ENCODE results near the gene SLC25A42. TPM values are rescaled to one million over a fixed set of nuclear protein-coding genes. Genes with fewer than 3 reads are reported as not detected.

Gene SLC25A42
- total and polyA plus RNA-seq, 2 donors (not counting 1 experiment from before 2014, with no cell fraction given): 36.5 to 83.9 TPM

- intact Hi-C loops (cut with micrococcal nuclease): loop anchor here (5.0 kb wide), 1 partner anchor 512 kb away; the partner anchor contains the start of gene ELL
- peak overlapping the region; percentile 68 to 84 (median 74) for H3K4me3 ChIP-seq (ENCODE audit: control extremely low read depth in 1 of 5, extremely low read depth in 1 of 5, insufficient read depth in 1 of 5, low read depth in 2 of 5, low read length in 4 of 5)
- peak overlapping the region; percentile 74 for H2AFZ ChIP-seq (ENCODE audit: insufficient read depth, low read depth, low read length, poor library complexity, severe bottlenecking)
- peaks cover 18 to 28% of the 10 kb centered on the region in 2 donors for H3K4me1 ChIP-seq (ENCODE audit: control insufficient read depth in 2 of 2, insufficient read depth in 2 of 2, low read length in 2 of 2)
- peaks cover 2 to 3% of the 10 kb centered on the region in 2 experiments for H3K36me3 ChIP-seq (replicated peaks in 1 of 2; ENCODE audit: control extremely low read depth in 1 of 2, control insufficient read depth in 1 of 2, extremely low read depth in 1 of 2, insufficient read depth in 2 of 2, low read length in 1 of 2)
- peaks cover 84% of the 10 kb centered on the region for H3K79me2 ChIP-seq (ENCODE audit: control insufficient read depth, insufficient read depth, low read length)
- ChIA-PET POLR2A (no interaction called here), CTCF (no interaction called here)
- WGBS (ENCODE audit: insufficient coverage): 5% methylated on average over 10 of the region's 10 CpGs
- TF ChIP-seq CTCF (IDR thresholded peaks at IDR 0.05) (no peak), EZH2 (IDR thresholded peaks at IDR 0.05; ENCODE audit: borderline replicate concordance, insufficient read depth, low read depth, low read length, poor library complexity, severe bottlenecking) (no peak)
- Mint-ChIP-seq H3K4me3 (peak overlapping the region; percentile 85), H3K27me3 (no peaks in the 10 kb centered on the region), H3K27ac (peak overlapping the region; percentile 90), H3K9me3 (ENCODE audit: insufficient read depth) (no peaks in the 10 kb centered on the region), H3K4me1 (peaks cover 26% of the 10 kb centered on the region)
- peaks cover 28% of the 10 kb centered on the region for H4K20me1 ChIP-seq (ENCODE audit: control insufficient read depth, insufficient read depth, low read length, poor library complexity, severe bottlenecking)
- peak overlapping the region; percentile 95 for H3K4me2 ChIP-seq (replicated peaks; ENCODE audit: low read depth, low read length, poor library complexity, severe bottlenecking)
- peak overlapping the region; percentile 87 for H3K9ac ChIP-seq (ENCODE audit: low read length)
- no peaks in the 10 kb centered on the region for H3K9me3 ChIP-seq (ENCODE audit: control extremely low read depth in 1 of 3, control insufficient read depth in 2 of 3, insufficient read depth in 1 of 3, low read length in 2 of 3)
- H3K27ac ChIP-seq (ENCODE audit: low read length in 2 of 2): peak overlapping the region; percentile 62 to 65
- ATAC-seq (ENCODE audit: low read depth): no peak
- peak; percentile 73 for DNase-seq
- no peaks in the 10 kb centered on the region for H3K27me3 ChIP-seq (replicated peaks in 1 of 4; ENCODE audit: control extremely low read depth in 1 of 4, control insufficient read depth in 3 of 4, insufficient read depth in 4 of 4, low read length in 3 of 4)
These were observed 29.6 kb upstream of the SLC25A42 start for GRCh38 chr19:19034204-19034624.

- POLR2A ChIA-PET: interaction anchor here (0.6 to 0.7 kb wide), 3 partner anchors 9 to 692 kb away, joined by 3 to 9 read pairs (median 5); no protein-coding TSS in a partner anchor
- peaks cover 10 to 22% of the 10 kb centered on the region in 2 experiments for H3K36me3 ChIP-seq (replicated peaks in 1 of 2; ENCODE audit: control extremely low read depth in 1 of 2, control insufficient read depth in 1 of 2, extremely low read depth in 1 of 2, insufficient read depth in 2 of 2, low read length in 1 of 2)
These were observed 23.9 kb upstream of the SLC25A42 start for GRCh38 chr19:19039901-19040300.

More at GRCh38 chr19:19039901-19040300, 23.9 kb upstream of the SLC25A42 start:
- Mint-ChIP-seq H3K4me1 (peaks cover 19% of the 10 kb centered on the region), H3K9me3 (ENCODE audit: insufficient read depth) (no peaks in the 10 kb centered on the region), H3K4me3 (peak overlapping the region; percentile 29), H3K27me3 (no peaks in the 10 kb centered on the region), H3K27ac (peak overlapping the region; percentile 83)
- CTCF ChIA-PET: interaction anchor here (0.7 to 2.4 kb wide), 3 partner anchors 11 to 99 kb away, joined by 3 to 5 read pairs (median 3); no protein-coding TSS in a partner anchor
- peak overlapping the region; percentile 33 for H3K4me2 ChIP-seq (replicated peaks; ENCODE audit: low read depth, low read length, poor library complexity, severe bottlenecking)
- H3K27me3 ChIP-seq (replicated peaks in 1 of 4; ENCODE audit: control extremely low read depth in 1 of 4, control insufficient read depth in 3 of 4, insufficient read depth in 4 of 4, low read length in 3 of 4): no peaks in the 10 kb centered on the region
- intact Hi-C loops (cut with micrococcal nuclease): no loop called here
- no peaks in the 10 kb centered on the region for H3K9me3 ChIP-seq (ENCODE audit: control extremely low read depth in 1 of 3, control insufficient read depth in 2 of 3, insufficient read depth in 1 of 3, low read length in 2 of 3)
- peaks cover 72% of the 10 kb centered on the region for H3K79me2 ChIP-seq (ENCODE audit: control insufficient read depth, insufficient read depth, low read length)
- H4K20me1 ChIP-seq (ENCODE audit: control insufficient read depth, insufficient read depth, low read length, poor library complexity, severe bottlenecking): peaks cover 5% of the 10 kb centered on the region
- no peak overlapping the region for H3K4me3 ChIP-seq (ENCODE audit: control extremely low read depth in 1 of 5, extremely low read depth in 1 of 5, insufficient read depth in 1 of 5, low read depth in 2 of 5, low read length in 4 of 5)
- peak; percentile 74 for ATAC-seq (ENCODE audit: low read depth)
- peak overlapping the region; percentile 0 for H3K9ac ChIP-seq (ENCODE audit: low read length)
- DNase-seq: peak; percentile 70
- H3K27ac ChIP-seq (ENCODE audit: low read length in 2 of 2): peak overlapping the region; percentile 55 to 71
- H3K4me1 ChIP-seq (ENCODE audit: control insufficient read depth in 2 of 2, insufficient read depth in 2 of 2, low read length in 2 of 2): peaks cover 16 to 20% of the 10 kb centered on the region in 2 donors
- TF ChIP-seq CTCF (IDR thresholded peaks at IDR 0.05): no peak
- TF ChIP-seq EZH2 (IDR thresholded peaks at IDR 0.05; ENCODE audit: borderline replicate concordance, insufficient read depth, low read depth, low read length, poor library complexity, severe bottlenecking): no peak
- 4% methylated on average over 3 of the region's 4 CpGs for WGBS (ENCODE audit: insufficient coverage)
- H2AFZ ChIP-seq (ENCODE audit: insufficient read depth, low read depth, low read length, poor library complexity, severe bottlenecking): peak overlapping the region; percentile 43
